ENCODE data around the gene ZFHX3. TPM values are rescaled to one million over a fixed set of nuclear protein-coding genes. Genes with fewer than 3 reads are reported as not detected.

Gene ZFHX3
- polyA plus RNA-seq, 1 donor (not counting 4 experiments of a cell fraction or from before 2014, with no cell fraction given) = 1.2 TPM

DNA sequence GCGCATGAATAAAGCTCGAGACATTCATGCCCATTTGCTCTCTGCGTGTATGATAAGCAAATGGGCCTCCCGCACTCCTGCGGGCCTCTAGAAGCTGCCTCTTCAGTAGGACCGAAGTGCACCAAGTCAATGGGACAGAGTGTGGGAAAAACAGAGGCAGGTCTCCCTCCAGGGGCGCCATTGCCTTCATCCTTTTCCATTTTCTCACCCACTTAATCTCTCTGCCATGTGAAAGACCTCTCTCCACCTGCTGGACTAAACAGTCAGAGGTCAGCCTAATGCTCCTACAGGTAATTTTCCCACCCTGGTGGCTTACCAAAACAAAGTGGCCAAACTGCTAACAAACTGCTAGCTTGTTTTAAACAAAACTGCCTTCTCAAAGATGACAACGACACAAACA, 210.9 kb downstream of the ZFHX3 start:
- Histone ChIP-seq H3K4me2 (ENCODE audit: control insufficient read depth, extremely low read depth, insufficient read depth, low read depth, low read length) (no peak overlapping the region), H3K4me3 (ENCODE audit: control insufficient read depth in 2 of 3, extremely low read depth in 1 of 3, insufficient read depth in 2 of 3, low read depth in 1 of 3, low read length in 3 of 3) (no peak overlapping the region), H3K9me1 (ENCODE audit: control insufficient read depth, extremely low read depth, insufficient read depth, low read length) (no peaks in the 10 kb centered on the region), H3K9me3 (ENCODE audit: control insufficient read depth, low read depth, low read length) (no peaks in the 10 kb centered on the region), H3K9ac (ENCODE audit: control insufficient read depth, extremely low read depth, insufficient read depth, low read length) (no peak overlapping the region), H3K4me1 (ENCODE audit: control insufficient read depth, extremely low read depth, insufficient read depth, low read length) (no peaks in the 10 kb centered on the region), H3K79me2 (ENCODE audit: control insufficient read depth, insufficient read depth, low read length) (no peaks in the 10 kb centered on the region), H3K36me3 (ENCODE audit: control insufficient read depth in 2 of 2, extremely low read depth in 1 of 2, insufficient read depth in 2 of 2, low read length in 2 of 2) (no peaks in the 10 kb centered on the region), H3K27me3 (ENCODE audit: control insufficient read depth, extremely low read depth, insufficient read depth, low read length) (no peaks in the 10 kb centered on the region), H3K27ac (ENCODE audit: control insufficient read depth, insufficient read depth, low read length) (no peak overlapping the region), H2AFZ (ENCODE audit: control insufficient read depth, low read length) (no peak overlapping the region), H4K20me1 (ENCODE audit: control insufficient read depth, extremely low read depth, insufficient read depth, low read length) (no peaks in the 10 kb centered on the region)
- FAIRE-seq = no peak
- no peak for DNase-seq (ENCODE audit: low read depth, low spot score)
- dilution Hi-C loops (cut with MboI; ENCODE audit: extremely low pct_ligation_motif_present, low sequenced_read_pairs) = no loop called here
- TF ChIP-seq, protein P1, sequence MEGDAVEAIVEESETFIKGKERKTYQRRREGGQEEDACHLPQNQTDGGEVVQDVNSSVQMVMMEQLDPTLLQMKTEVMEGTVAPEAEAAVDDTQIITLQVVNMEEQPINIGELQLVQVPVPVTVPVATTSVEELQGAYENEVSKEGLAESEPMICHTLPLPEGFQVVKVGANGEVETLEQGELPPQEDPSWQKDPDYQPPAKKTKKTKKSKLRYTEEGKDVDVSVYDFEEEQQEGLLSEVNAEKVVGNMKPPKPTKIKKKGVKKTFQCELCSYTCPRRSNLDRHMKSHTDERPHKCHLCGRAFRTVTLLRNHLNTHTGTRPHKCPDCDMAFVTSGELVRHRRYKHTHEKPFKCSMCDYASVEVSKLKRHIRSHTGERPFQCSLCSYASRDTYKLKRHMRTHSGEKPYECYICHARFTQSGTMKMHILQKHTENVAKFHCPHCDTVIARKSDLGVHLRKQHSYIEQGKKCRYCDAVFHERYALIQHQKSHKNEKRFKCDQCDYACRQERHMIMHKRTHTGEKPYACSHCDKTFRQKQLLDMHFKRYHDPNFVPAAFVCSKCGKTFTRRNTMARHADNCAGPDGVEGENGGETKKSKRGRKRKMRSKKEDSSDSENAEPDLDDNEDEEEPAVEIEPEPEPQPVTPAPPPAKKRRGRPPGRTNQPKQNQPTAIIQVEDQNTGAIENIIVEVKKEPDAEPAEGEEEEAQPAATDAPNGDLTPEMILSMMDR (optimal IDR thresholded peaks at IDR 0.05 in 1 of 3, IDR thresholded peaks at IDR 0.05 in 1 of 3, conservative IDR thresholded peaks at IDR 0.05 in 1 of 3; ENCODE audit: extremely low read depth in 1 of 3, insufficient read depth in 2 of 3, low read length in 3 of 3) = peak in 1 of 3 experiments; percentile 5
- TF ChIP-seq EZH2 (IDR thresholded peaks at IDR 0.05; ENCODE audit: low read length) = no peak

DNA sequence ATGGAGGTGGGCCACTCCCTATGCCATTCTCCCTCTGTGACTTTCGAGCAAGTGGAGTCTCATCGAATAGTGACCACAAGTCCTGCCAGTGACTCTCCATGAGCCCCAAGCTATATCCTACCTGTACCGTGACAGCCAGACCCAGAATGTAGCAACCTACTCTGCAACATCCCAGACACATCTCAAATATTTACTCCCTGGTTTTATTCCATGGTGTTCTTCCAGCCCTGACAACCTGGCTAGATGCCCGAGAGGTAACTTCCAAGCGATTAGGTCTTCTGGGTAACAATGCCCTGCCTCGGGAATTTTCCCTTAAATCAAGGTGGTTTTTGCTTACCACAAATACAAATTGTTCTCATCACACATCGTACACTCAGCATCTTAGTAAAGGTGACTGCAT, 211.7 kb downstream of the ZFHX3 start:
- Histone ChIP-seq H4K20me1 (ENCODE audit: control insufficient read depth, extremely low read depth, insufficient read depth, low read length) (no peaks in the 10 kb centered on the region), H3K36me3 (ENCODE audit: control insufficient read depth in 2 of 2, extremely low read depth in 1 of 2, insufficient read depth in 2 of 2, low read length in 2 of 2) (no peaks in the 10 kb centered on the region), H3K9ac (ENCODE audit: control insufficient read depth, extremely low read depth, insufficient read depth, low read length) (no peak overlapping the region), H3K4me2 (ENCODE audit: control insufficient read depth, extremely low read depth, insufficient read depth, low read depth, low read length) (no peak overlapping the region), H3K4me1 (ENCODE audit: control insufficient read depth, extremely low read depth, insufficient read depth, low read length) (no peaks in the 10 kb centered on the region), H3K9me1 (ENCODE audit: control insufficient read depth, extremely low read depth, insufficient read depth, low read length) (no peaks in the 10 kb centered on the region), H3K27ac (ENCODE audit: control insufficient read depth, insufficient read depth, low read length) (no peak overlapping the region), H3K27me3 (ENCODE audit: control insufficient read depth, extremely low read depth, insufficient read depth, low read length) (no peaks in the 10 kb centered on the region), H3K79me2 (ENCODE audit: control insufficient read depth, insufficient read depth, low read length) (no peaks in the 10 kb centered on the region), H3K9me3 (ENCODE audit: control insufficient read depth, low read depth, low read length) (no peaks in the 10 kb centered on the region), H3K4me3 (ENCODE audit: control insufficient read depth in 2 of 3, extremely low read depth in 1 of 3, insufficient read depth in 2 of 3, low read depth in 1 of 3, low read length in 3 of 3) (no peak overlapping the region), H2AFZ (ENCODE audit: control insufficient read depth, low read length) (no peak overlapping the region)
- dilution Hi-C loops (cut with MboI; ENCODE audit: extremely low pct_ligation_motif_present, low sequenced_read_pairs) = no loop called here
- FAIRE-seq (no peak), DNase-seq (ENCODE audit: low read depth, low spot score) (no peak)
- no peak for TF ChIP-seq EZH2 (IDR thresholded peaks at IDR 0.05; ENCODE audit: low read length)
- TF ChIP-seq, protein P1 (optimal IDR thresholded peaks at IDR 0.05 in 1 of 3, IDR thresholded peaks at IDR 0.05 in 1 of 3, conservative IDR thresholded peaks at IDR 0.05 in 1 of 3; ENCODE audit: extremely low read depth in 1 of 3, insufficient read depth in 2 of 3, low read length in 3 of 3) = no peak
